GM19467 (cell line): ENCODE results near the gene EFEMP2.
"Not testable (repeated sequence)": the region's sequence is repeated elsewhere in the genome, so short reads cannot be mapped to it uniquely, and the experiment has no call there.

Experiments used
- ATAC-seq: cut with Tn5 transposase; IDR thresholded peaks from one replicate; pipeline ENCODE4 v1.9.1; 2021; ENCODE audit warnings: mild to moderate bottlenecking, moderate library complexity; ENCODE audit not compliant: unreplicated experiment

Gene EFEMP2

GRCh38 chr11:65856689-65857499 is 15.7 kb downstream of the EFEMP2 start:
- ATAC-seq, result no peak

GRCh38 chr11:65855927-65856363 is 16.7 kb downstream of the EFEMP2 start:
- no peak for ATAC-seq

- no peak for ATAC-seq
Measured at GRCh38 chr11:65854852-65855837, 17.5 kb downstream of the EFEMP2 start.

GRCh38 chr11:65854161-65854592 is 18.4 kb downstream of the EFEMP2 start:
- ATAC-seq, result no peak

GRCh38 chr11:65853246-65853979 is 19.2 kb downstream of the EFEMP2 start:
- ATAC-seq, result no peak

GRCh38 chr11:65852508-65853245 is 19.9 kb downstream of the EFEMP2 start:
- no peak for ATAC-seq

GRCh38 chr11:65851811-65852507 is 20.6 kb downstream of the EFEMP2 start:
- ATAC-seq, result no peak

GRCh38 chr11:65851083-65851579 is 21.5 kb downstream of the EFEMP2 start:
- no peak for ATAC-seq

GRCh38 chr11:65850217-65851082 is 22.1 kb downstream of the EFEMP2 start:
- ATAC-seq, result no peak

GRCh38 chr11:65849771-65850216 is 22.8 kb downstream of the EFEMP2 start:
- no peak for ATAC-seq

GRCh38 chr11:65849366-65849765 is 23.2 kb downstream of the EFEMP2 start:
- ATAC-seq, result no peak

GRCh38 chr11:65848693-65849092 is 23.9 kb downstream of the EFEMP2 start:
- not testable (repeated sequence) for ATAC-seq

- ATAC-seq, result no peak
Measured at GRCh38 chr11:65847746-65848145, 24.9 kb downstream of the EFEMP2 start.

- no peak for ATAC-seq
Measured at GRCh38 chr11:65844231-65844872, 28.2 kb downstream of the EFEMP2 start.

- no peak for ATAC-seq
Measured at GRCh38 chr11:65843811-65844210, 28.8 kb downstream of the EFEMP2 start.

- ATAC-seq, result no peak
Measured at GRCh38 chr11:65842144-65842543, 30.5 kb downstream of the EFEMP2 start.

- no peak for ATAC-seq
Measured at GRCh38 chr11:65834202-65834601, 38.4 kb downstream of the EFEMP2 start.
